Measurements from ENCODE around the gene MSI2. TPM values are rescaled to one million over a fixed set of nuclear protein-coding genes. Genes with fewer than 3 reads are reported as not detected.

The MSI2 gene
- total RNA-seq, 1 donor, result 12.6 TPM

- H3K4me3 ChIP-seq (ENCODE audit: low read depth, low read length), result no peak overlapping the region
- no peak for DNase-seq (ENCODE audit: low read depth)
- no peak for TF ChIP-seq CTCF (IDR thresholded peaks at IDR 0.05; ENCODE audit: insufficient read depth, low read length)
Measured at GRCh38 chr17:57602896-57603295, 346.6 kb downstream of the MSI2 start.

DNA sequence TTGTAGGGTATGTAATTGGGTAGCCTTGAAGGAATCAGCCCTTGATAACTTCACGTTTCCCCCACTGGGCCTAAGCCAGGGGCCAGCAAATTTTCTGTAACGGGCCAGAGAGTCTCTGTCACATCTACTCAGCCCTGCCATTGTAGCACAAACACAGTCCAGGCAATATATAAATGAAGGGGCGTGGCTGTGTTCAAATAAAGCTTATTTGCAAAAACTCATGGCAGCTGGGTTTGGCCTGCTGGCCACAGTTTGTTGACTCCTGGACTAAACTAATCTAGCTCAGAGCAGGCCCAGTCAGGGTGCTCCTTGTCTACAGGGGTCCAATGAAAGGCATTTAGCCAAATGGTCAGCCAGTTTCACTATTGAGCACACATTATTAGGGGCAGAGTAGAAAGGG, 347.2 kb downstream of the MSI2 start:
- no peak for DNase-seq (ENCODE audit: low read depth)
- H3K4me3 ChIP-seq (ENCODE audit: low read depth, low read length), result no peak overlapping the region
- no peak for TF ChIP-seq CTCF (IDR thresholded peaks at IDR 0.05; ENCODE audit: insufficient read depth, low read length)

DNA sequence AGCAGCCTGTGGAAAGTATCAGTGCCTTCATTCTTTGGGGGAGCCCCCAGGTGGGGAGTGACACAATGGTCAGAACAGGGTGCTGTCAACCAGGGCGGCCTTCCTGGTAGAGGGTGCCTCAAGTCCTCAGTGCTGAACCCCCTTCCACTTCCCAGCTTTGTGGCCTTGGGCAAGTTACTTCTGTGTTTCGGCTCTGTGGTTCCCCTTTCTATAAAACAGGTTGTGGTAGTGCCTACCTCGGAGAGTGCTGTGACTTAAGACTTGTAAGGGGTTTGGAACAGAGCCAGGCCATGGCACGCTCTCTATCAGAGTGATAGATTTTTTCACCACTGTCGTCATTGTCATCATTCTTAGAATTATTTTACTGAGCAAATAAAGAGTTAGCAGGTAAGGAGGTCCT, 347.7 kb downstream of the MSI2 start:
- TF ChIP-seq CTCF (IDR thresholded peaks at IDR 0.05; ENCODE audit: insufficient read depth, low read length), result no peak
- no peak for DNase-seq (ENCODE audit: low read depth)
- no peak overlapping the region for H3K4me3 ChIP-seq (ENCODE audit: low read depth, low read length)

- no peak for DNase-seq (ENCODE audit: low read depth)
- H3K4me3 ChIP-seq (ENCODE audit: low read depth, low read length), result no peak overlapping the region
- TF ChIP-seq CTCF (IDR thresholded peaks at IDR 0.05; ENCODE audit: insufficient read depth, low read length), result no peak
Measured at GRCh38 chr17:57604771-57605674, 348.7 kb downstream of the MSI2 start.

GRCh38 chr17:57605675-57606105, 349.4 kb downstream of the MSI2 start:
- no peak overlapping the region for H3K4me3 ChIP-seq (ENCODE audit: low read depth, low read length)
- TF ChIP-seq CTCF (IDR thresholded peaks at IDR 0.05; ENCODE audit: insufficient read depth, low read length), result no peak
- peak; percentile 51 for DNase-seq (ENCODE audit: low read depth)

DNA sequence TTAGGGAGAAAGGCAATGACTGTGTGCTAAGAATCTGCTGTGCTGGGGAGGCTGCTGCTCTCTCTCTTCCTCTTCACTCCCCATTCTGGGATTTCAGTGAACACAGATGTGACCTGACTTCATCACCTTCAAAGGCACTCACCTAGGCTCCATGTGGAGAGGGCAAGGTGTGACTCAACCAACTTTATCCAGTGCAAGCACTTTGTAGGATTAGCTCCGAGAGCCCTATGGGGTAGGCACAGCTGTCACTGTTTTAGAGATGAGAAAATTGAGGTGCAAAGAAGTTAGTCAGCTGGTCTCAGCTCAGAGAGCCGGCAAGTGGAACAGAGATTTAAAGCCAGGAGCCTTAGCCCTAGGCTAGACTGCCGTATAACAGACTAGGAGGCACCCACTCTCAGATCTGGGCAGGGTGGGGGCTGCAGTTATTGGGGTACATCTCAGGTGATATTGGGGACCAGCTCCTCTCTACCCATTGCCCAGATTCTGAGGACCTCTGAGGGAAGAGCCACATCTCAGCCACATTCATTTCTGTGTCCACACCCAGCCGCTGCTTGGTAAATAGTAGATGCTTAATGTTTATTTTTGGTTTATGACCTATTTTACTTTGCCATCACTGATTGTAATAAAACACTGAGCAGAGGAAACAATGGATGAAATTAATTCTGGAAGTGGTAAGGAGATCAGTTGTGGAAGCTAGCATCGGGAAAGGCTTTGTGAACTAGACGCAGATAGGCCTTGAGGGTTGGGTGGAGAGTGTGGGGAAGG, 350.0 kb downstream of the MSI2 start:
- no peak for TF ChIP-seq CTCF (IDR thresholded peaks at IDR 0.05; ENCODE audit: insufficient read depth, low read length)
- DNase-seq (ENCODE audit: low read depth), result no peak
- no peak overlapping the region for H3K4me3 ChIP-seq (ENCODE audit: low read depth, low read length)

All from fibroblast of the aortic adventitia (primary cell).